Thyroid gland (tissue), 4 donors: Measurements from ENCODE around the gene EYS.

Experiments used
- POLR2A ChIP-seq, 2 donors: fragments of 450-650 bp; IDR thresholded peaks; one replicate each; pipeline ENCODE4 v1.6.1; 2017; ENCODE audit warnings: antibody characterized with exemption in 2 of 2, mild to moderate bottlenecking in 2 of 2, moderate library complexity in 1 of 2
- TF ChIP-seq, protein P1 (sequence below), 6 experiments: fragments of 200-600 bp in 3 of 6; fragments of 450-650 bp in 3 of 6; sonication (generic) in 3 of 6; IDR thresholded peaks; one replicate each; pipeline ENCODE4 v1.5.1; 2016 to 2019; ENCODE audit warnings: antibody characterized with exemption in 6 of 6, mild to moderate bottlenecking in 2 of 6, inconsistent platforms in 1 of 6, moderate library complexity in 1 of 6

DNA sequence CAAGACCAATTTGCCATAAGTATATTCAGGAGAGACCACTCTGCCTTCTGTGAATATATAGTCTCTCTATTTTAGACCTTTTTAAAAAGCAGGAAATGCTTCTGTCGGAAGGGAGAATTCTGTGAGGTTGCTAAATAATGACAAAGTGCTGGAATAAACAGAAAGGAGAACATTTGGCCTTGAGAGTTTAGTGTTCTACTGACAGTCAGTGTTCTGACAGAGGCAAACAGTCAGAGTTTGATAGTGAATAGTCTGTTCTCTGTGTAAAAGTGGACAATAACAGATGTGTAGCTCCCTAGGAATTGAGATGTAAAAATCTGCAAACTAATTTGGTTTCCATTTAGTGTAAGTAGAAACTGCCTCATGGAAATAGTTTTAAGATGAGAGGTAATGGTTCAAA lies 1850.8 kb downstream of the EYS start:
- TF ChIP-seq, protein P1, sequence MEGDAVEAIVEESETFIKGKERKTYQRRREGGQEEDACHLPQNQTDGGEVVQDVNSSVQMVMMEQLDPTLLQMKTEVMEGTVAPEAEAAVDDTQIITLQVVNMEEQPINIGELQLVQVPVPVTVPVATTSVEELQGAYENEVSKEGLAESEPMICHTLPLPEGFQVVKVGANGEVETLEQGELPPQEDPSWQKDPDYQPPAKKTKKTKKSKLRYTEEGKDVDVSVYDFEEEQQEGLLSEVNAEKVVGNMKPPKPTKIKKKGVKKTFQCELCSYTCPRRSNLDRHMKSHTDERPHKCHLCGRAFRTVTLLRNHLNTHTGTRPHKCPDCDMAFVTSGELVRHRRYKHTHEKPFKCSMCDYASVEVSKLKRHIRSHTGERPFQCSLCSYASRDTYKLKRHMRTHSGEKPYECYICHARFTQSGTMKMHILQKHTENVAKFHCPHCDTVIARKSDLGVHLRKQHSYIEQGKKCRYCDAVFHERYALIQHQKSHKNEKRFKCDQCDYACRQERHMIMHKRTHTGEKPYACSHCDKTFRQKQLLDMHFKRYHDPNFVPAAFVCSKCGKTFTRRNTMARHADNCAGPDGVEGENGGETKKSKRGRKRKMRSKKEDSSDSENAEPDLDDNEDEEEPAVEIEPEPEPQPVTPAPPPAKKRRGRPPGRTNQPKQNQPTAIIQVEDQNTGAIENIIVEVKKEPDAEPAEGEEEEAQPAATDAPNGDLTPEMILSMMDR (IDR thresholded peaks at IDR 0.05) = no peak
- no peak for TF ChIP-seq POLR2A (IDR thresholded peaks at IDR 0.05)
